ENCODE data around the gene MCU.
"Not testable (repeated sequence)": the region's sequence is repeated elsewhere in the genome, so short reads cannot be mapped to it uniquely, and the experiment has no call there.

Gene MCU

GRCh38 chr10:72691863-72692743 lies at the start of gene MCU:
MCU (plus strand) TSS chr10:72692143; CDS start chr10:72692152, 9 bp downstream.
- Histone ChIP-seq H3K4me1 (ENCODE audit: control insufficient read depth in 2 of 2, insufficient read depth in 2 of 2, low read length in 2 of 2) (peaks cover 17 to 37% of the 10 kb centered on the region in 2 donors), H3K9ac (ENCODE audit: low read depth in 1 of 2, low read length in 2 of 2) (peak within 1 kb of the TSS; percentile 86 to 90)

GRCh38 chr10:72642318-72642717 lies 49.6 kb upstream of the MCU start:
- Histone ChIP-seq H3K4me1 (ENCODE audit: control insufficient read depth in 2 of 2, insufficient read depth in 2 of 2, low read length in 2 of 2) (peaks cover 2 to 10% of the 10 kb centered on the region in 2 donors), H3K27me3 (ENCODE audit: control insufficient read depth in 2 of 2, insufficient read depth in 2 of 2, low read length in 2 of 2) (no peaks in the 10 kb centered on the region), H3K4me3 (ENCODE audit: low read length in 2 of 2) (no peak overlapping the region), H3K9ac (ENCODE audit: low read depth in 1 of 2, low read length in 2 of 2) (no peak overlapping the region), H3K9me3 (ENCODE audit: control insufficient read depth in 2 of 2, low read length in 2 of 2) (no peaks in the 10 kb centered on the region), H3K27ac (ENCODE audit: low read depth in 2 of 2, low read length in 2 of 2) (no peak overlapping the region), H3K36me3 (ENCODE audit: control insufficient read depth in 2 of 2, insufficient read depth in 2 of 2, low read length in 2 of 2) (no peaks in the 10 kb centered on the region)

More at GRCh38 chr10:72691863-72692743, at the start of gene MCU:
- peak within 1 kb of the TSS; percentile 88 to 91 for H3K27ac ChIP-seq (ENCODE audit: low read depth in 2 of 2, low read length in 2 of 2)
- H3K36me3 ChIP-seq (ENCODE audit: control insufficient read depth in 2 of 2, insufficient read depth in 2 of 2, low read length in 2 of 2) = no peaks in the 10 kb centered on the region
- no peaks in the 10 kb centered on the region for H3K9me3 ChIP-seq (ENCODE audit: control insufficient read depth in 2 of 2, low read length in 2 of 2)
- peak within 1 kb of the TSS; percentile 90 to 92 for H3K4me3 ChIP-seq (ENCODE audit: low read length in 2 of 2)
- no peaks in the 10 kb centered on the region for H3K27me3 ChIP-seq (ENCODE audit: control insufficient read depth in 2 of 2, insufficient read depth in 2 of 2, low read length in 2 of 2)

GRCh38 chr10:72645263-72645858 lies 46.6 kb upstream of the MCU start:
- Histone ChIP-seq H3K27ac (ENCODE audit: low read depth in 2 of 2, low read length in 2 of 2) (no peak overlapping the region), H3K4me3 (ENCODE audit: low read length in 2 of 2) (no peak overlapping the region), H3K9me3 (ENCODE audit: control insufficient read depth in 2 of 2, low read length in 2 of 2) (no peaks in the 10 kb centered on the region), H3K27me3 (ENCODE audit: control insufficient read depth in 2 of 2, insufficient read depth in 2 of 2, low read length in 2 of 2) (no peaks in the 10 kb centered on the region), H3K9ac (ENCODE audit: low read depth in 1 of 2, low read length in 2 of 2) (no peak overlapping the region), H3K4me1 (ENCODE audit: control insufficient read depth in 2 of 2, insufficient read depth in 2 of 2, low read length in 2 of 2) (no peaks in the 10 kb centered on the region), H3K36me3 (ENCODE audit: control insufficient read depth in 2 of 2, insufficient read depth in 2 of 2, low read length in 2 of 2) (no peaks in the 10 kb centered on the region)

GRCh38 chr10:72646971-72647370 lies 45.0 kb upstream of the MCU start:
- not testable (repeated sequence) for H3K9ac ChIP-seq (ENCODE audit: low read depth in 1 of 2, low read length in 2 of 2)

GRCh38 chr10:72648301-72648700 lies 43.6 kb upstream of the MCU start:
- Histone ChIP-seq H3K4me1 (ENCODE audit: control insufficient read depth in 2 of 2, insufficient read depth in 2 of 2, low read length in 2 of 2) (no peaks in the 10 kb centered on the region), H3K27me3 (ENCODE audit: control insufficient read depth in 2 of 2, insufficient read depth in 2 of 2, low read length in 2 of 2) (no peaks in the 10 kb centered on the region), H3K9ac (ENCODE audit: low read depth in 1 of 2, low read length in 2 of 2) (no peak overlapping the region), H3K36me3 (ENCODE audit: control insufficient read depth in 2 of 2, insufficient read depth in 2 of 2, low read length in 2 of 2) (no peaks in the 10 kb centered on the region), H3K9me3 (ENCODE audit: control insufficient read depth in 2 of 2, low read length in 2 of 2) (no peaks in the 10 kb centered on the region), H3K27ac (ENCODE audit: low read depth in 2 of 2, low read length in 2 of 2) (no peak overlapping the region), H3K4me3 (ENCODE audit: low read length in 2 of 2) (no peak overlapping the region)

More at GRCh38 chr10:72646971-72647370, 45.0 kb upstream of the MCU start:
- not testable (repeated sequence) for H3K36me3 ChIP-seq (ENCODE audit: control insufficient read depth in 2 of 2, insufficient read depth in 2 of 2, low read length in 2 of 2); H3K27ac ChIP-seq (ENCODE audit: low read depth in 2 of 2, low read length in 2 of 2); H3K4me3 ChIP-seq (ENCODE audit: low read length in 2 of 2); H3K9me3 ChIP-seq (ENCODE audit: control insufficient read depth in 2 of 2, low read length in 2 of 2); H3K4me1 ChIP-seq (ENCODE audit: control insufficient read depth in 2 of 2, insufficient read depth in 2 of 2, low read length in 2 of 2); H3K27me3 ChIP-seq (ENCODE audit: control insufficient read depth in 2 of 2, insufficient read depth in 2 of 2, low read length in 2 of 2)

GRCh38 chr10:72649291-72649690 lies 42.7 kb upstream of the MCU start:
- Histone ChIP-seq H3K27ac (ENCODE audit: low read depth in 2 of 2, low read length in 2 of 2) (no peak overlapping the region), H3K36me3 (ENCODE audit: control insufficient read depth in 2 of 2, insufficient read depth in 2 of 2, low read length in 2 of 2) (no peaks in the 10 kb centered on the region), H3K4me1 (ENCODE audit: control insufficient read depth in 2 of 2, insufficient read depth in 2 of 2, low read length in 2 of 2) (no peaks in the 10 kb centered on the region), H3K9ac (ENCODE audit: low read depth in 1 of 2, low read length in 2 of 2) (no peak overlapping the region), H3K27me3 (ENCODE audit: control insufficient read depth in 2 of 2, insufficient read depth in 2 of 2, low read length in 2 of 2) (no peaks in the 10 kb centered on the region), H3K4me3 (ENCODE audit: low read length in 2 of 2) (no peak overlapping the region), H3K9me3 (ENCODE audit: control insufficient read depth in 2 of 2, low read length in 2 of 2) (no peaks in the 10 kb centered on the region)

- Histone ChIP-seq H3K4me3 (ENCODE audit: low read length in 2 of 2) (no peak overlapping the region), H3K9me3 (ENCODE audit: control insufficient read depth in 2 of 2, low read length in 2 of 2) (no peaks in the 10 kb centered on the region), H3K27me3 (ENCODE audit: control insufficient read depth in 2 of 2, insufficient read depth in 2 of 2, low read length in 2 of 2) (no peaks in the 10 kb centered on the region), H3K4me1 (ENCODE audit: control insufficient read depth in 2 of 2, insufficient read depth in 2 of 2, low read length in 2 of 2) (no peaks in the 10 kb centered on the region), H3K36me3 (ENCODE audit: control insufficient read depth in 2 of 2, insufficient read depth in 2 of 2, low read length in 2 of 2) (no peaks in the 10 kb centered on the region), H3K9ac (ENCODE audit: low read depth in 1 of 2, low read length in 2 of 2) (no peak overlapping the region), H3K27ac (ENCODE audit: low read depth in 2 of 2, low read length in 2 of 2) (no peak overlapping the region)
Observed at GRCh38 chr10:72653383-72654096, 38.4 kb upstream of the MCU start.

GRCh38 chr10:72654720-72655119 lies 37.2 kb upstream of the MCU start:
- no peaks in the 10 kb centered on the region for H3K27me3 ChIP-seq (ENCODE audit: control insufficient read depth in 2 of 2, insufficient read depth in 2 of 2, low read length in 2 of 2)
- H3K9me3 ChIP-seq (ENCODE audit: control insufficient read depth in 2 of 2, low read length in 2 of 2) = no peaks in the 10 kb centered on the region

GRCh38 chr10:72658696-72659400 lies 33.1 kb upstream of the MCU start:
- H3K27me3 ChIP-seq (ENCODE audit: control insufficient read depth in 2 of 2, insufficient read depth in 2 of 2, low read length in 2 of 2) = no peaks in the 10 kb centered on the region
- H3K4me1 ChIP-seq (ENCODE audit: control insufficient read depth in 2 of 2, insufficient read depth in 2 of 2, low read length in 2 of 2) = peaks cover 0 to 9% of the 10 kb centered on the region in 2 donors
- H3K9ac ChIP-seq (ENCODE audit: low read depth in 1 of 2, low read length in 2 of 2) = no peak overlapping the region
- H3K9me3 ChIP-seq (ENCODE audit: control insufficient read depth in 2 of 2, low read length in 2 of 2) = no peaks in the 10 kb centered on the region
- H3K36me3 ChIP-seq (ENCODE audit: control insufficient read depth in 2 of 2, insufficient read depth in 2 of 2, low read length in 2 of 2) = no peaks in the 10 kb centered on the region
- no peak overlapping the region for H3K4me3 ChIP-seq (ENCODE audit: low read length in 2 of 2)
- no peak overlapping the region for H3K27ac ChIP-seq (ENCODE audit: low read depth in 2 of 2, low read length in 2 of 2)

More at GRCh38 chr10:72654720-72655119, 37.2 kb upstream of the MCU start:
- Histone ChIP-seq H3K4me3 (ENCODE audit: low read length in 2 of 2) (no peak overlapping the region), H3K27ac (ENCODE audit: low read depth in 2 of 2, low read length in 2 of 2) (no peak overlapping the region), H3K9ac (ENCODE audit: low read depth in 1 of 2, low read length in 2 of 2) (no peak overlapping the region), H3K36me3 (ENCODE audit: control insufficient read depth in 2 of 2, insufficient read depth in 2 of 2, low read length in 2 of 2) (no peaks in the 10 kb centered on the region), H3K4me1 (ENCODE audit: control insufficient read depth in 2 of 2, insufficient read depth in 2 of 2, low read length in 2 of 2) (peaks cover 0 to 3% of the 10 kb centered on the region in 2 donors)
